Glomerular endothelial cell (primary cell): ENCODE data around the gene GP5. TPM values are rescaled to one million over a fixed set of nuclear protein-coding genes. Genes with fewer than 3 reads are reported as not detected.

Source experiments
- DNase-seq: peaks from one replicate; pipeline ENCODE4 v3.0.0-alpha.2; 2011; ENCODE audit warnings: low read depth, low spot score; ENCODE audit errors: extremely low read depth
- total RNA-seq: library from RNA; depleted of rRNA; stranded (reverse); fragments of >200 nt; gene quantifications from 2 replicates; pipeline ENCODE4 v1.2.3, GENCODE V29; 2015

GP5 gene
- total RNA-seq, 1 donor from 2014 or later, result not detected

- DNase-seq, result no peak
Measured at GRCh38 chr3:194399874-194400411, 877 bp upstream of the GP5 start.

- DNase-seq, result no peak
Measured at GRCh38 chr3:194397757-194398312, 1.2 kb downstream of the GP5 start.

GRCh38 chr3:194396859-194397756 is 2.0 kb downstream of the GP5 start:
- no peak for DNase-seq

GRCh38 chr3:194396539-194396858 is 2.6 kb downstream of the GP5 start:
- no peak for DNase-seq

- no peak for DNase-seq
Measured at GRCh38 chr3:194395778-194396538, 3.1 kb downstream of the GP5 start.

- no peak for DNase-seq
Measured at GRCh38 chr3:194395212-194395611, 3.9 kb downstream of the GP5 start.

GRCh38 chr3:194392576-194392975 is 6.5 kb downstream of the GP5 start:
- DNase-seq, result no peak

GRCh38 chr3:194390835-194391234 is 8.2 kb downstream of the GP5 start:
- DNase-seq, result no peak

GRCh38 chr3:194389269-194389668 is 9.8 kb downstream of the GP5 start:
- no peak for DNase-seq

- DNase-seq, result no peak
Measured at GRCh38 chr3:194387926-194388418, 11.1 kb downstream of the GP5 start.

GRCh38 chr3:194387276-194387675 is 11.8 kb downstream of the GP5 start:
- no peak for DNase-seq

- DNase-seq, result no peak
Measured at GRCh38 chr3:194386648-194387047, 12.4 kb downstream of the GP5 start.

- DNase-seq, result no peak
Measured at GRCh38 chr3:194386066-194386465, 13.0 kb downstream of the GP5 start.

- no peak for DNase-seq
Measured at GRCh38 chr3:194384569-194385001, 14.5 kb downstream of the GP5 start.

GRCh38 chr3:194384156-194384555 is 14.9 kb downstream of the GP5 start:
- DNase-seq, result no peak

- no peak for DNase-seq
Measured at GRCh38 chr3:194383276-194383940, 15.7 kb downstream of the GP5 start.

GRCh38 chr3:194382892-194383223 is 16.2 kb downstream of the GP5 start:
- no peak for DNase-seq

- no peak for DNase-seq
Measured at GRCh38 chr3:194382196-194382891, 16.7 kb downstream of the GP5 start.

- no peak for DNase-seq
Measured at GRCh38 chr3:194381460-194381875, 17.6 kb downstream of the GP5 start.

GRCh38 chr3:194380326-194380725 is 18.7 kb downstream of the GP5 start:
- DNase-seq, result no peak
